Measurements from ENCODE around the gene HPRT1.

HPRT1 gene

GRCh38 chrX:134533952-134534351 is 74.0 kb downstream of the HPRT1 start:
- Histone ChIP-seq H3K4me2 (no peak overlapping the region), H3K36me3 (ENCODE audit: insufficient read depth) (no peaks in the 10 kb centered on the region), H3K9ac (no peak overlapping the region), H4K20me1 (ENCODE audit: insufficient read depth) (no peaks in the 10 kb centered on the region), H3K27ac (no peak overlapping the region), H3K4me3 (IDR thresholded peaks at IDR 0.05; ENCODE audit: insufficient read depth, low read depth, low read length) (no peak overlapping the region), H2AFZ (ENCODE audit: low read depth) (no peak overlapping the region), H3K27me3 (ENCODE audit: insufficient read depth, low read depth) (no peaks in the 10 kb centered on the region), H3K79me2 (ENCODE audit: insufficient read depth, low read depth) (no peaks in the 10 kb centered on the region), H3K4me1 (ENCODE audit: low read depth, poor library complexity, severe bottlenecking) (peaks cover 16% of the 10 kb centered on the region)
- TF ChIP-seq CTCF (conservative IDR thresholded peaks at IDR 0.05; ENCODE audit: low read depth, low read length) = no peak

DNA sequence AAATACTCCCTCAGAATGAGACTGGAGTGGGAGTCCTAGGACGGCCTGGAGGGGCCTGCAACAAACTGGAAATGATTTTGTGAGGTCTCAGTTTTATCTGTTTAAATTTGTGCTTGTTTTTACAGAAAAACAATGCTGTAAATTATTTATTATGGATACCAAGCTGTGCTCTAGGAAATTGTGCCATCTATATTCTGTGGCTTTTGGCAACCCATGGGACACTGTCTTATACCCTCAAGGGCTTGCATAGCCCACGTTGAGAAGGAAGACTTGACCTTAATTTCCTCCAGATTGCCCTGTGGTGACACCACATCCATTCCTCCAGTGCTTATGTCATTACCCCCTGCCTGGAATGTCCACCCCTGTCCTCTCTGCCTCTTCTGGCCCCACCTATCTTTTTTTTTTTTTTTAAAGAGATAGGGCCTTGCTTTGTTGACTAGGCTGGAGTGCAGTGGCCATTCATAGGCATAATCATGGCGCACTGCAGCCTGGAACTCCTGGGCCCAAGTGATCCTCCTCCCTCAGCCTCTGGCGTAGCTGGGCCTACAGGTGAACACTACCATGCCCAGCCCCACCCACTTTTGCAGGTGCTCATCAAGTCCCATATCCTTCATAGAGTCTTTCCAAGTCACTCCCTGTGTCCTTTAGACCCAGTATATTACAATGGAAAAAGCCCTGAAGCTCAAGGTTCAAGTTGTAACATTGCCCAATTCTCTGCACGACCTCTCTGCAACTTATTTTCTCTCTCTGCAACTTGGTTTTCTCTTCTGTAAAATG is 77.4 kb downstream of the HPRT1 start:
- no peaks in the 10 kb centered on the region for H3K27me3 ChIP-seq (ENCODE audit: insufficient read depth, low read depth)
- no peaks in the 10 kb centered on the region for H4K20me1 ChIP-seq (ENCODE audit: insufficient read depth)
- H3K27ac ChIP-seq = no peak overlapping the region
- no peak overlapping the region for H3K4me2 ChIP-seq
- H2AFZ ChIP-seq (ENCODE audit: low read depth) = no peak overlapping the region
- no peak overlapping the region for H3K9ac ChIP-seq
- no peak for TF ChIP-seq CTCF (conservative IDR thresholded peaks at IDR 0.05; ENCODE audit: low read depth, low read length)
- peaks cover 5% of the 10 kb centered on the region for H3K4me1 ChIP-seq (ENCODE audit: low read depth, poor library complexity, severe bottlenecking)
- H3K79me2 ChIP-seq (ENCODE audit: insufficient read depth, low read depth) = no peaks in the 10 kb centered on the region
- no peaks in the 10 kb centered on the region for H3K36me3 ChIP-seq (ENCODE audit: insufficient read depth)
- H3K4me3 ChIP-seq (IDR thresholded peaks at IDR 0.05; ENCODE audit: insufficient read depth, low read depth, low read length) = no peak overlapping the region

- TF ChIP-seq CTCF (conservative IDR thresholded peaks at IDR 0.05; ENCODE audit: low read depth, low read length) = no peak
- Histone ChIP-seq H4K20me1 (ENCODE audit: insufficient read depth) (no peaks in the 10 kb centered on the region), H3K9ac (no peak overlapping the region), H3K79me2 (ENCODE audit: insufficient read depth, low read depth) (no peaks in the 10 kb centered on the region), H3K36me3 (ENCODE audit: insufficient read depth) (no peaks in the 10 kb centered on the region), H2AFZ (ENCODE audit: low read depth) (no peak overlapping the region), H3K27me3 (ENCODE audit: insufficient read depth, low read depth) (no peaks in the 10 kb centered on the region), H3K27ac (no peak overlapping the region), H3K4me1 (ENCODE audit: low read depth, poor library complexity, severe bottlenecking) (peaks cover 12% of the 10 kb centered on the region), H3K4me3 (IDR thresholded peaks at IDR 0.05; ENCODE audit: insufficient read depth, low read depth, low read length) (no peak overlapping the region), H3K4me2 (no peak overlapping the region)
Observed at GRCh38 chrX:134538316-134538715, 78.4 kb downstream of the HPRT1 start.

DNA sequence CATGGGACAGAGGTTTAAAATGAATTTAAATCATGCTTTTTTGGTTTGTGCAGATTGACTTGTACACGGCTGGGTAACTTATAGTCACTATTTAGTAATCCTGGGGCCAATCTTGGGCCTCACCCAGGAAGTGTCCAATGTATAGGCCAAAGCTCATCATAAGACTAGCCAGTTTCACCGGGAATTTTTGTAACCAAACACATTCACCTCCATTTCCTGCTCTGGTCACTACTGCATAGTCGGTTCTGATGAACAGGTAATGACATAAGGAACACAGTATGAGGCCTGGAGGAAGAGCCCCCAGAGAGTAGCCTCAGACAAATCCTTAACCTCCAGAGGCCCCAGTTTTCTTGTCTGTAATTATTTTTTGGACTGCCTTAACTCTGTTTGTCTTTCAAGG is 81.9 kb downstream of the HPRT1 start:
- H3K4me3 ChIP-seq (IDR thresholded peaks at IDR 0.05; ENCODE audit: insufficient read depth, low read depth, low read length) = no peak overlapping the region
- no peak overlapping the region for H3K4me2 ChIP-seq
- H4K20me1 ChIP-seq (ENCODE audit: insufficient read depth) = no peaks in the 10 kb centered on the region
- H3K9ac ChIP-seq = no peak overlapping the region
- no peaks in the 10 kb centered on the region for H3K27me3 ChIP-seq (ENCODE audit: insufficient read depth, low read depth)
- H2AFZ ChIP-seq (ENCODE audit: low read depth) = no peak overlapping the region
- no peaks in the 10 kb centered on the region for H3K36me3 ChIP-seq (ENCODE audit: insufficient read depth)
- TF ChIP-seq CTCF (conservative IDR thresholded peaks at IDR 0.05; ENCODE audit: low read depth, low read length) = no peak
- peaks cover 10% of the 10 kb centered on the region for H3K4me1 ChIP-seq (ENCODE audit: low read depth, poor library complexity, severe bottlenecking)
- no peak overlapping the region for H3K27ac ChIP-seq
- H3K79me2 ChIP-seq (ENCODE audit: insufficient read depth, low read depth) = no peaks in the 10 kb centered on the region

All from KMS-11 (cell line).